Smooth muscle cell (in vitro differentiated cells): ENCODE results near the gene NOL12. TPM values are rescaled to one million over a fixed set of nuclear protein-coding genes. Genes with fewer than 3 reads are reported as not detected.

Source experiments
- DNase-seq: peaks from one replicate; lab custom pipeline; 2025; ENCODE audit not compliant: unreplicated experiment; lab: John Stamatoyannopoulos, UW
- H2AFZ ChIP-seq: fragments of 200-600 bp; sonication (generic); 2 replicates; pipeline ENCODE4 v1.6.0; 2016; ENCODE audit warnings: antibody characterized with exemption, low read depth, mild to moderate bottlenecking
- H3F3A ChIP-seq: fragments of 200-600 bp; sonication (generic); 2 replicates; pipeline ENCODE4 v1.6.0; 2017; ENCODE audit warnings: antibody characterized with exemption, low read depth
- H3K27ac ChIP-seq: fragments of 200-600 bp; sonication (generic); 2 replicates; pipeline ENCODE4 v1.5.1; 2016; ENCODE audit warnings: low read depth, mild to moderate bottlenecking
- H3K27me3 ChIP-seq: fragments of 200-600 bp; sonication (generic); 2 replicates; pipeline ENCODE4 v1.6.1; 2016; ENCODE audit warnings: low read depth, mild to moderate bottlenecking
- H3K36me3 ChIP-seq: fragments of 200-600 bp; sonication (generic); 2 replicates; pipeline ENCODE4 v1.5.1; 2016; ENCODE audit warnings: low read depth
- H3K4me1 ChIP-seq: fragments of 200-600 bp; sonication (generic); 2 replicates; pipeline ENCODE4 v1.5.1; 2016; ENCODE audit warnings: low read depth
- H3K4me2 ChIP-seq: fragments of 200-600 bp; sonication (generic); 2 replicates; pipeline ENCODE4 v1.6.0; 2016; ENCODE audit warnings: mild to moderate bottlenecking
- H3K4me3 ChIP-seq: fragments of 200-600 bp; sonication (generic); 2 replicates; pipeline ENCODE4 v1.5.1; 2016; ENCODE audit warnings: mild to moderate bottlenecking
- H3K79me2 ChIP-seq: fragments of 200-600 bp; sonication (generic); 2 replicates; pipeline ENCODE4 v1.6.0; 2016; ENCODE audit warnings: low read depth, mild to moderate bottlenecking
- H3K9ac ChIP-seq: fragments of 200-600 bp; sonication (generic); 2 replicates; pipeline ENCODE4 v1.6.0; 2016; ENCODE audit warnings: low read depth
- H3K9me3 ChIP-seq: fragments of 200-600 bp; sonication (generic); replicated peaks from 2 replicates; pipeline ENCODE4 v1.5.1; 2016; ENCODE audit warnings: low read depth
- H4K20me1 ChIP-seq: fragments of 200-600 bp; sonication (generic); 2 replicates; pipeline ENCODE4 v1.6.0; 2016; ENCODE audit warnings: low read depth
- WGBS: methylation state at CpG from one replicate; pipeline ENCODE4 v1.1.7; 2016; ENCODE audit warnings: low lambda C conversion rate; 5-methylcytosine and 5-hydroxymethylcytosine counted together
- polyA plus RNA-seq: library from polyadenylated mRNA; unstranded; fragments of >200 nt; fragmentation: Nextera tagmentation; extraction: Ambion mirVana; gene quantifications from 2 replicates; pipeline ENCODE4 v1.2.1, GENCODE V29; 2016
- total RNA-seq: library from RNA; depleted of rRNA; stranded (reverse); fragments of >200 nt; gene quantifications from 2 replicates; pipeline ENCODE4 v1.2.3, GENCODE V29; 2014
- TF ChIP-seq, protein P1 (sequence below): fragments of 200-600 bp; sonication (generic); IDR thresholded peaks from 2 replicates; pipeline ENCODE4 v1.5.1; 2017; ENCODE audit warnings: borderline replicate concordance, mild to moderate bottlenecking, antibody characterized with exemption; ENCODE audit not compliant: insufficient read depth, poor library complexity, severe bottlenecking

Gene NOL12
- total and polyA plus RNA-seq, 2 experiments from 2014 or later, result 13.2 to 31.0 TPM

DNA sequence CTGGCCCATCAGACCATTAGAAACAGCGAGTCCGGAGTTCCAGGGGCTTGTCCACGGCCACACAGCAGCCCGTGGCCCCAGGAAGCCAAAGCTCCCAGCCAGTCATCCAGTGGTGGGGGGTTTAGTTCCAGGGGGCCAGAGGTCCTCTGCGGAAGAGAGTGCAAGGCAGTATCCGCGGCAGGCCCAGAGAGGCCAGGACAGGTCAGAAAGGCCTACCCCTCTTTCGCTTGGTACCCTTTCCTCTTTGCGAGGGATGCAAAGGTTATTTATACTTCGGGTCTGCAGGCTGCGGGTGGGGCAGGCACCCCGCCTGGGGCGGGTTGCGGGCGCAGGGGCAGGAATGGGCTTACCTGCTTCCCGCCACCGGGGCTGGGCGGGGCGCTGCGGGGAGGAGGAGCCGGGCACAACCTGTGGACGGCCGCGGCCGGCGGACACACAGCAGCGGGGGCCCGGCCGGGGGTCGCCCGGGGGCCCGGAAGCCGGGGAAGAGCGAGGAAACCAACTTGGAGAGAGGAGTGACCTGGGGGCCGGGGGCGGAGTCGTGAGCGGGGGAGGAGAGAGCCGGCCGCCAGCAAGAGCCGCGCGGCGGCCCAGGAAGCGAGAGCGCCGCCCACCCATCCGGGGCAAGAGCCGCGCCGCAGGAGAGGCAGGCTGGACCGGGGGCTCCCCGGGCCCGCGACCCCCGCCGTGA, 46.9 kb upstream of the NOL12 start, which contains the start of gene SH3BP1:
Gene SH3BP1 (plus strand): TSS at position 600 of the 691 bp plus-strand sequence. CDS start 119 bp downstream, outside the sequence.
- Histone ChIP-seq H3K27me3 (no peaks in the 10 kb centered on the region), H3K9me3 (no peaks in the 10 kb centered on the region), H3K4me3 (peak within 1 kb of the TSS; percentile 82), H3F3A (peaks cover 25% of the 10 kb centered on the region), H3K36me3 (no peaks in the 10 kb centered on the region), H4K20me1 (peaks cover 7% of the 10 kb centered on the region), H2AFZ (peak within 1 kb of the TSS; percentile 66), H3K79me2 (peaks cover 13% of the 10 kb centered on the region), H3K27ac (peak within 1 kb of the TSS; percentile 34), H3K4me1 (peaks cover 27% of the 10 kb centered on the region), H3K9ac (peak within 1 kb of the TSS; percentile 79), H3K4me2 (peak within 1 kb of the TSS; percentile 94)
- 7% methylated on average over 40 of the region's 57 CpGs for WGBS
- no peak for DNase-seq
- TF ChIP-seq, protein P1, sequence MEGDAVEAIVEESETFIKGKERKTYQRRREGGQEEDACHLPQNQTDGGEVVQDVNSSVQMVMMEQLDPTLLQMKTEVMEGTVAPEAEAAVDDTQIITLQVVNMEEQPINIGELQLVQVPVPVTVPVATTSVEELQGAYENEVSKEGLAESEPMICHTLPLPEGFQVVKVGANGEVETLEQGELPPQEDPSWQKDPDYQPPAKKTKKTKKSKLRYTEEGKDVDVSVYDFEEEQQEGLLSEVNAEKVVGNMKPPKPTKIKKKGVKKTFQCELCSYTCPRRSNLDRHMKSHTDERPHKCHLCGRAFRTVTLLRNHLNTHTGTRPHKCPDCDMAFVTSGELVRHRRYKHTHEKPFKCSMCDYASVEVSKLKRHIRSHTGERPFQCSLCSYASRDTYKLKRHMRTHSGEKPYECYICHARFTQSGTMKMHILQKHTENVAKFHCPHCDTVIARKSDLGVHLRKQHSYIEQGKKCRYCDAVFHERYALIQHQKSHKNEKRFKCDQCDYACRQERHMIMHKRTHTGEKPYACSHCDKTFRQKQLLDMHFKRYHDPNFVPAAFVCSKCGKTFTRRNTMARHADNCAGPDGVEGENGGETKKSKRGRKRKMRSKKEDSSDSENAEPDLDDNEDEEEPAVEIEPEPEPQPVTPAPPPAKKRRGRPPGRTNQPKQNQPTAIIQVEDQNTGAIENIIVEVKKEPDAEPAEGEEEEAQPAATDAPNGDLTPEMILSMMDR, result no peak

DNA sequence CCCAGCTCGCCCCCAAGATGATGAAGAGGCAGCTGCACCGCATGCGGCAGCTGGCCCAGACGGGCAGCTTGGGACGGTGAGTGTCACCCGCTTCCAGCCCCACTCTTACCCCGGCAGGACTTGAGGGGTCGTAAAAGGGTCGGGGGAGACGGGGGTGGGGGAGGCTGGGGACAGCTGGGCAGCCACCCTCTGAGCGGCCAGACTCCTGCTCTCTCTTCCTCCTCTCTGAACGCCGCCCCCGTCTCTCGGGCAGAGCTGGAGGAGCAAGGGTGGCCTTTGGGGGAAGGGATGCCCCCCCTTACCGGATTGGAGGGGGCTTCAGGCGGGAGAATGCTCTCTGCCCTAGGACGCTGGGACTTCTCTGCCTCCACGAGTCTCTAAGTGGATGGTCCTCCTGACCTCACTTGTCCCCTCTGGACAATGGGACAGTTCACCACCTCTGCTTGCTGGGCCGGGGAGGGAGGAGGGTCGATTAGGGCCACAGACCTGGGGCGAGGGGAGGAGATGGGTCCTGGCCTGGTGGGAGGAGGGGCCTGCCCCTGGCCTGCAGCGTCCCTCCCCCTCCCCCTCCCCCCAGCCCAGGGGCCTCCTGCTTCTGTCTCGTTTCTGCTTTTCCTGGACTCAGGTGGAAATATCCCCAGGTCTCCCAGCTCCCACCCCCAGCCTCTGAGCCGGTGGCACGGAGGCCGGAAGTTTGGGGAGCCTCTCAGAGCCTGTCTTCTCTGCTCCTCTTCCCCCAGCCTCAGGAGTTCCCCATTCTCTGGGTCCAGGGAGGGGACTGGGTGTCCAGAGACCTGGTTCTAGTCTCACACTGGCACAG, 46.2 kb upstream of the NOL12 start:
- peaks cover 7% of the 10 kb centered on the region for H4K20me1 ChIP-seq
- H3K9me3 ChIP-seq, result no peaks in the 10 kb centered on the region
- peak overlapping the region; percentile 94 for H3K4me2 ChIP-seq
- H3K4me1 ChIP-seq, result peaks cover 21% of the 10 kb centered on the region
- 8% methylated on average over 15 of the region's 27 CpGs for WGBS
- TF ChIP-seq, protein P1, result no peak
- H3K27me3 ChIP-seq, result no peaks in the 10 kb centered on the region
- H3K79me2 ChIP-seq, result peaks cover 13% of the 10 kb centered on the region
- peak overlapping the region; percentile 82 for H3K4me3 ChIP-seq
- no peak for DNase-seq
- H3K27ac ChIP-seq, result peak overlapping the region; percentile 34
- no peaks in the 10 kb centered on the region for H3K36me3 ChIP-seq
- peak overlapping the region; percentile 66 for H2AFZ ChIP-seq
- peaks cover 24% of the 10 kb centered on the region for H3F3A ChIP-seq
- peak overlapping the region; percentile 79 for H3K9ac ChIP-seq

DNA sequence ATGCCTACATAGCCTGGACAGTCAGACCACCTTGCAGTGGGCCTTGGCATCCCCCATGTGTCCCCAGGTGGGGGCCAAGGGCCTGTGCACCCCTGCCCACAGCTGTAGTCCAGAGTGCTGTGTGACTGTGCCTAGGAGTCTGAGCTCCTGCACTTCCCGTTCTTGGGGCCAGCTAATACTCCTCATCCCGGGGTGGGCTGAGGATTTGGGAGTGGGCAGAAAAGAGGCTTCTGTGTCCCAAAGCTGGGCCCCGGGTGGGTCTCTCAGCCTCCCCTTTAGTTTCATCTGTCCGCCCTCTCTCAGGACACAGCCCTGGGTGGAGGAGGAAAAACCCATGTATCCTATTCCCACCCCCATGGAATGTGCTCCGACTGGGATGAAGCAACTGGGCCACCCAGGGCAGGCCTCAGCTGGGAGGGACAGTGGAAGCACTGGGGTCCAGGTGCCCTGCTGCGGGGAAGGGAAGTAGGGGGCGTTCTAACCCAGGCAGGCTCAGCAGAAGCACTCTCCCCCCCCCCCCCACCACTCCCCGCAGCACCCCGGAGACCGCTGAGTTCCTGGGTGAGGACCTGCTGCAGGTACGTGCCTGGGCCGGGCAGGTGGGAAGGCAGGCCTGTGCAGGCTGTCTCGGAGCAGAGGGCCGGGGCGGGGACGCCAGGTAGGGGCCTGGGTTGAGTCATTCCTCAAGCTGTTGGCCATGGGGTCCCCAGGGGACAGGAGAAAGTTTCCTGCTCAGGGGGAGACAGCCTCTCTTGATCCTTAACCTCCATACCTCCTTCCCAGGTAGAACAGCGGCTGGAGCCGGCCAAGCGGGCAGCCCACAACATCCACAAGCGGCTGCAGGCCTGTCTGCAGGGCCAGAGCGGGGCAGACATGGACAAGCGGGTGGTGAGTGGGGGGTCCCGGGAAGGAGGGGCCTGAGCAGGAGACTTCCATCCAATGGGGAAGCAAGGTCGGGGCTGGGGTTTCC, 45.3 kb upstream of the NOL12 start:
- DNase-seq, result no peak
- peak overlapping the region; percentile 79 for H3K9ac ChIP-seq
- peak overlapping the region; percentile 94 for H3K4me2 ChIP-seq

More for the DNA sequence above, 45.3 kb upstream of the NOL12 start:
- peaks cover 7% of the 10 kb centered on the region for H4K20me1 ChIP-seq
- no peaks in the 10 kb centered on the region for H3K36me3 ChIP-seq
- TF ChIP-seq, protein P1, result no peak
- H3K4me1 ChIP-seq, result peaks cover 21% of the 10 kb centered on the region
- H3F3A ChIP-seq, result peaks cover 20% of the 10 kb centered on the region
- H3K4me3 ChIP-seq, result peak overlapping the region; percentile 82
- peak overlapping the region; percentile 34 for H3K27ac ChIP-seq
- WGBS, result 66% methylated on average over 19 of the region's 24 CpGs
- H3K9me3 ChIP-seq, result no peaks in the 10 kb centered on the region
- peaks cover 13% of the 10 kb centered on the region for H3K79me2 ChIP-seq
- H2AFZ ChIP-seq, result no peak overlapping the region
- H3K27me3 ChIP-seq, result no peaks in the 10 kb centered on the region
